Pancreas (tissue), 10 donors: ENCODE results near the gene PFKP. TPM values are rescaled to one million over a fixed set of nuclear protein-coding genes. Genes with fewer than 3 reads are reported as not detected.

ENCODE experiments used
- ATAC-seq, 4 donors: fragments of 200-7000 bp; cut with Tn5 transposase; one replicate each; pipeline versions ENCODE4 v1.8.0 to v1.9.1; 2020; ENCODE audit warnings: mild to moderate bottlenecking in 4 of 4, moderate library complexity in 4 of 4
- DNase-seq, 6 donors: peaks; one replicate each; pipeline ENCODE4 v3.0.0-alpha.2; 2020
- FAIRE-seq: peaks from 2 replicates; lab custom pipeline; 2012; peaks lifted over from hg19 to GRCh38; lab: Jason Lieb, UNC
- H3K27ac ChIP-seq, 4 donors: fragments of 200-600 bp; sonication (generic); 1 replicate in 3 of 4; 2 replicates in 1 of 4; pipeline versions ENCODE4 v1.5.0 to v1.8.0; 2020
- H3K27me3 ChIP-seq, 4 donors: fragments of 200-600 bp; one replicate each; pipeline ENCODE4 v1.8.0; 2021
- H3K36me3 ChIP-seq, 3 donors: fragments of 200-600 bp; sonication (generic) in 1 of 3; one replicate each; pipeline versions ENCODE4 v1.5.0 to v1.8.0; 2020 to 2021
- H3K4me1 ChIP-seq, 3 donors: fragments of 200-600 bp; one replicate each; pipeline ENCODE4 v1.8.0; 2021
- H3K4me3 ChIP-seq, 4 donors: fragments of 200-600 bp; sonication (generic) in 2 of 4; one replicate each; pipeline versions ENCODE4 v1.5.0 to v1.8.0; 2020 to 2021
- H3K9me3 ChIP-seq, 4 donors: fragments of 200-600 bp; one replicate each; pipeline ENCODE4 v1.8.0; 2021
- CTCF ChIP-seq, 4 donors: fragments of 200-600 bp; sonication (generic) in 3 of 4; IDR thresholded peaks; one replicate each; pipeline versions ENCODE4 v1.5.0 to v1.8.0; 2021; ENCODE audit warnings: antibody characterized with exemption in 4 of 4
- WGBS, 2 donors: extraction: QIAGEN DNeasy Blood & Tissue Kit; methylation state at CpG; one replicate each; pipeline ENCODE4 v1.1.7; 2013; 5-methylcytosine and 5-hydroxymethylcytosine counted together
- intact Hi-C, 3 donors: fragments of 100-400 bp; cut with DNase I; formaldehyde crosslinking; loops; one replicate each; pipeline versions ENCODE4 v1.11.1 to v1.14.2; 2022
- polyA plus RNA-seq, 2 donors: library from polyadenylated mRNA; stranded (reverse); fragments of 200-250 nt; gene quantifications; one replicate each; pipeline ENCODE4 v1.2.3, GENCODE V29; 2013
- total RNA-seq, 6 donors: library from RNA; stranded (reverse); fragmentation: NEBNext Ultra II Directional in 4 of 6; extraction: Animal tissue kit (Norgen Biotek cat#: 25700) in 4 of 6; gene quantifications; one replicate each; pipeline versions ENCODE4 v1.2.1 to v1.2.4, GENCODE V29; 2021 to 2023
- donor health status: healthy with polysubstance abuse.
- donor health status: DM: no; HTN: no; CAD: no; lungs with moderate emphysema.
- donor health status: DM: no; HTN: no; CAD: no.
- donor health status: control.
- donor health status: control.
- donor health status: Bipolar disorder and iron deficiency.
- donor health status: DM: yes; HTN: yes; CAD: no.
- donor health status: DM: no; HTN: no; CAD: no.
- donor health status: DM: no; HTN: no; CAD: no.
- donor health status: DM: yes; HTN: yes; CAD: no.

Gene PFKP
- total and polyA plus RNA-seq, 8 donors: 6.8 to 32.5 (median 14.1) TPM

- Histone ChIP-seq H3K4me3 (no peak overlapping the region), H3K9me3 (no peaks in the 10 kb centered on the region), H3K36me3 (no peaks in the 10 kb centered on the region), H3K27me3 (no peaks in the 10 kb centered on the region), H3K4me1 (no peaks in the 10 kb centered on the region), H3K27ac (no peak overlapping the region)
- DNase-seq: no peak
- 69 to 77% methylated on average over 12 of the region's 12 CpGs for WGBS, 2 donors
- FAIRE-seq: no peak
- intact Hi-C loops: no loop called here
- TF ChIP-seq CTCF (IDR thresholded peaks at IDR 0.05): no peak
- ATAC-seq: no peak
Measured at GRCh38 chr10:3109633-3110032, 42.3 kb downstream of the PFKP start.

- Histone ChIP-seq H3K27me3 (no peaks in the 10 kb centered on the region), H3K27ac (no peak overlapping the region), H3K36me3 (no peaks in the 10 kb centered on the region), H3K4me1 (no peaks in the 10 kb centered on the region), H3K4me3 (no peak overlapping the region), H3K9me3 (no peaks in the 10 kb centered on the region)
- ATAC-seq: no peak
- no peak for DNase-seq
- intact Hi-C loops: no loop called here
- no peak for TF ChIP-seq CTCF (IDR thresholded peaks at IDR 0.05)
- WGBS, 2 donors: 58 to 66% methylated on average over 9 of the region's 9 CpGs
- FAIRE-seq: no peak
Measured at GRCh38 chr10:3110782-3111620, 43.7 kb downstream of the PFKP start.

GRCh38 chr10:3111621-3112163, 44.3 kb downstream of the PFKP start:
- ATAC-seq (peak in 1 of 4 donors; percentile 14), FAIRE-seq (no peak), DNase-seq (no peak)
- intact Hi-C loops: no loop called here
- TF ChIP-seq CTCF (IDR thresholded peaks at IDR 0.05): no peak
- Histone ChIP-seq H3K36me3 (no peaks in the 10 kb centered on the region), H3K9me3 (no peaks in the 10 kb centered on the region), H3K27me3 (no peaks in the 10 kb centered on the region), H3K27ac (no peak overlapping the region), H3K4me3 (no peak overlapping the region), H3K4me1 (no peaks in the 10 kb centered on the region)
- 31 to 37% methylated on average over 15 of the region's 15 CpGs for WGBS, 2 donors

GRCh38 chr10:3113343-3113720, 46.0 kb downstream of the PFKP start:
- Histone ChIP-seq H3K4me1 (no peaks in the 10 kb centered on the region), H3K27ac (no peak overlapping the region), H3K9me3 (no peaks in the 10 kb centered on the region), H3K36me3 (no peaks in the 10 kb centered on the region), H3K4me3 (no peak overlapping the region), H3K27me3 (no peaks in the 10 kb centered on the region)
- TF ChIP-seq CTCF (IDR thresholded peaks at IDR 0.05): no peak
- no peak for FAIRE-seq
- DNase-seq: no peak
- intact Hi-C loops: no loop called here
- ATAC-seq: no peak
- WGBS, 2 donors: 80 to 92% methylated on average over 19 of the region's 19 CpGs

GRCh38 chr10:3115685-3116084, 48.3 kb downstream of the PFKP start:
- peak in 1 of 4 donors; percentile 11 for ATAC-seq
- no peak overlapping the region for H3K27ac ChIP-seq
- no peak overlapping the region for H3K4me3 ChIP-seq
- intact Hi-C loops: no loop called here
- no peaks in the 10 kb centered on the region for H3K36me3 ChIP-seq
- no peaks in the 10 kb centered on the region for H3K4me1 ChIP-seq
- no peak for DNase-seq
- no peaks in the 10 kb centered on the region for H3K9me3 ChIP-seq
- 75 to 83% methylated on average over 8 of the region's 8 CpGs for WGBS, 2 donors
- no peak for TF ChIP-seq CTCF (IDR thresholded peaks at IDR 0.05)
- FAIRE-seq: no peak
- H3K27me3 ChIP-seq: no peaks in the 10 kb centered on the region
